ENCODE measurements around the gene ZNF662.

GRCh38 chr3:42960282-42960681 is 54.3 kb downstream of the ZNF662 start:
- TF ChIP-seq EZH2phosphoT487 (IDR thresholded peaks at IDR 0.05; ENCODE audit: low read length) (no peak), CTCF (IDR thresholded peaks at IDR 0.05; ENCODE audit: low read length) (no peak)
